A549 (cell line): Measurements from ENCODE around the gene NGFR. TPM values are rescaled to one million over a fixed set of nuclear protein-coding genes. Genes with fewer than 3 reads are reported as not detected.

Source experiments
- ATAC-seq, 2 experiments: fragments of 200-7000 bp in 1 of 2; fragments of >200 bp in 1 of 2; cut with Nextera tagmentation in 1 of 2; cut with Tn5 transposase in 1 of 2; 3 replicates each; pipeline versions ENCODE4 v1.8.0 to v1.9.1; 2018 to 2020; ENCODE audit warnings: mild to moderate bottlenecking in 1 of 2, moderate library complexity in 1 of 2
- CTCF ChIA-PET: fragments of 300-600 bp; sonication (Branson Sonifier 250); formaldehyde crosslinking; extraction: SDS; loops from one replicate; lab custom pipeline; 2021; ENCODE audit warnings: antibody characterized with exemption, inconsistent platforms; lab: Yijun Ruan, JAX
- POLR2A ChIA-PET: fragments of 350-600 bp; formaldehyde crosslinking; extraction: SDS; loops from one replicate; lab custom pipeline; 2021; ENCODE audit warnings: antibody characterized with exemption, inconsistent platforms; lab: Yijun Ruan, JAX
- DNase-seq, 2 experiments: peaks; one replicate each; pipeline versions ENCODE4 v3.0.0 to v3.0.0-alpha.2; 2011 to 2016; ENCODE audit warnings: low read depth in 1 of 2, low spot score in 1 of 2
- FAIRE-seq: peaks from 2 replicates; lab custom pipeline; 2011; peaks lifted over from hg19 to GRCh38; lab: Jason Lieb, UNC
- H3K27ac ChIP-seq, 2 experiments: fragments of >200 bp; sonication (Bioruptor Twin); formaldehyde crosslinking; 3 replicates each; pipeline ENCODE4 v1.5.1; 2016 to 2017
- H3K4me1 ChIP-seq: fragments of >200 bp; sonication (Bioruptor Twin); formaldehyde crosslinking; 3 replicates; pipeline ENCODE4 v1.6.1; 2016
- H3K4me2 ChIP-seq: fragments of >200 bp; sonication (Bioruptor Twin); formaldehyde crosslinking; 3 replicates; pipeline ENCODE4 v1.6.1; 2016
- H3K4me3 ChIP-seq: fragments of >200 bp; sonication (Bioruptor Twin); formaldehyde crosslinking; 3 replicates; pipeline ENCODE4 v1.5.1; 2016
- H3K9me3 ChIP-seq: fragments of >200 bp; sonication (Bioruptor Twin); formaldehyde crosslinking; 3 replicates; pipeline ENCODE4 v1.6.1; 2016
- BHLHE40 ChIP-seq: IDR thresholded peaks from 2 replicates; pipeline ENCODE4 v1.6.1; 2012; ENCODE audit warnings: low read depth, low read length, inconsistent platforms
- CBX2 ChIP-seq: fragments of 200-600 bp; sonication (generic); IDR thresholded peaks from 2 replicates; pipeline ENCODE4 v1.6.1; 2016; ENCODE audit warnings: low read depth, mild to moderate bottlenecking, borderline replicate concordance
- EHF ChIP-seq: fragments of 250-450 bp; sonication (Bioruptor Pico); IDR thresholded peaks from 2 replicates; pipeline ENCODE4 v1.5.0; 2020; ENCODE audit warnings: mild to moderate bottlenecking
- EHMT2 ChIP-seq: fragments of 200-600 bp; sonication (generic); IDR thresholded peaks from 2 replicates; pipeline ENCODE4 v1.6.1; 2016; ENCODE audit warnings: antibody characterized with exemption, low read depth, mild to moderate bottlenecking, moderate library complexity
- ELK1 ChIP-seq: fragments of 150-350 bp; IDR thresholded peaks from 2 replicates; pipeline ENCODE4 v1.6.1; 2014; ENCODE audit warnings: low read depth, mild to moderate bottlenecking, low read length
- FOXS1 ChIP-seq: fragments of 250-450 bp; sonication (Bioruptor Pico); IDR thresholded peaks from 2 replicates; pipeline ENCODE4 v1.5.0; 2020; ENCODE audit warnings: mild to moderate bottlenecking, moderate library complexity
- HEYL ChIP-seq: fragments of 250-450 bp; sonication (Bioruptor Pico); IDR thresholded peaks from 2 replicates; pipeline ENCODE4 v1.8.0; 2021; ENCODE audit warnings: mild to moderate bottlenecking, moderate library complexity
- MAZ ChIP-seq: fragments of 150-350 bp; IDR thresholded peaks from 2 replicates; pipeline ENCODE4 v1.6.1; 2014; ENCODE audit warnings: antibody characterized with exemption, low read depth, low read length, borderline replicate concordance
- MYC ChIP-seq: IDR thresholded peaks from 2 replicates; pipeline ENCODE4 v1.6.1; 2012; ENCODE audit warnings: mild to moderate bottlenecking, inconsistent platforms, low read length, improper control_type of control experiment, borderline replicate concordance
- NFE2L2 ChIP-seq: fragments of 150-350 bp; conservative IDR thresholded peaks from 2 replicates; pipeline ENCODE4 v1.6.1; 2014; ENCODE audit warnings: low read length
- PBX3 ChIP-seq: IDR thresholded peaks from 2 replicates; pipeline ENCODE4 v1.6.1; 2012
- POLR2A ChIP-seq: IDR thresholded peaks from 2 replicates; pipeline ENCODE4 v1.6.1; 2012; ENCODE audit warnings: mild to moderate bottlenecking, low read length
- RNF2 ChIP-seq: fragments of 200-600 bp; sonication (generic); IDR thresholded peaks from 2 replicates; pipeline ENCODE4 v1.6.1; 2016; ENCODE audit warnings: low read depth, mild to moderate bottlenecking, antibody characterized with exemption, moderate library complexity, borderline replicate concordance
- SMC3 ChIP-seq: fragments of >200 bp; sonication (Bioruptor Twin); formaldehyde crosslinking; IDR thresholded peaks from 3 replicates; pipeline ENCODE4 v1.6.1; 2018; ENCODE audit warnings: inconsistent platforms
- TP53 ChIP-seq: fragments of 250-450 bp; sonication (Bioruptor Pico); IDR thresholded peaks from 2 replicates; pipeline ENCODE4 v1.5.0; 2021; ENCODE audit warnings: mild to moderate bottlenecking, moderate library complexity
- WGBS: methylation state at CpG from one replicate; pipeline ENCODE4 v1.1.6; 2017; ENCODE audit errors: missing lambda C conversion rate; 5-methylcytosine and 5-hydroxymethylcytosine counted together
- polyA plus RNA-seq, 4 experiments: library from polyadenylated mRNA; depleted of rRNA in 3 of 4; stranded (reverse); fragments of >200 nt; fragmentation: RNase III in 1 of 4; extraction: RNeasy Plus Mini Kit Qiagen cat#74134 plus additional on column Dnase treatment in 1 of 4; gene quantifications; 2 replicates in 3 of 4; 3 replicates in 1 of 4; pipeline ENCODE4 v1.2.3, GENCODE V29; 2011 to 2017
- TF ChIP-seq, protein P1 (sequence below): fragments of 250-450 bp; sonication (Bioruptor Pico); IDR thresholded peaks from 2 replicates; pipeline ENCODE4 v1.5.0; 2021; ENCODE audit warnings: mild to moderate bottlenecking, moderate library complexity, borderline replicate concordance

Gene NGFR
- polyA plus RNA-seq, 2 of the 4 experiments (the other 2 are of a cell fraction): 0.13 to 0.18 TPM

DNA sequence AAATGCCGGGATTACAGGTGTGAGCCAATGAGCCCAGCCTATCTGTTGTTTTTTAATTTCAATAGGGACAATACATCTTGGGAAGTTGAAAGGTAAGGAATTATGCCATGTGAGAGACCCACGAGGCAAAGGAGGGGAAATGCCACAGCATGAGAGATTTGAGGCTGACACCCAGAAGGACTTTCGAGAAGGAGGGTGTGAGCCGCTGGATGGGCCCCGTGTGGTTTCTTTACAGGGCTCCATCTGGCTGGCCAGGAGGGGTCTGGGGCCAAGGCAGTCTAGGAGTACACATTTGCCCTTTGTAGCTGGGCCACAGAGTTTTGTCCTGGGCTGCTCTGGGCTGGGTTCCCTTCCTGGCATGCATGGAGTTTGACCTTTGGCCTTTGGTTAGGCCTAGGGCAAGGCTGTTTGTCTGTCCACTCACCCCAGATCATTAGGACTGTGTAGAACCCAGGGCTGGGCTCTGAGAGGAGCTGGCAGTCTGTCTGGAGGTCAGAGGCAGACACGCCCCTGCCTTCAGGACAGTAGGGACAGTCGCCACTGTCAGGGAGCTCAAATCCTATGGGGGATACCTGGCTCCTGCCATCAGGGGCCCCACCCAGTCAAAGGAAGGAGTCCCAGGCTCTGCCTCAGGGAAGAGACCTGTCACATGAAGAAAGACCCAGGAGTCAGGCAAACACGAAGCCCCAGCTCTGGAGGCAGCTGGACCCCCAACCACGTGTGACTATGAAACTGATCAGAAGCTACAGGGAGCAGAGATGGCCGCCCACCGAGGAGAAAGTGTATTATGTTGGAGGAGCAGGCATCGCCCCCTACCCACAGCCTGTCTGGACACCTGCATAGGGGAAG lies 56.4 kb downstream of the NGFR start:
- Histone ChIP-seq H3K9me3 (no peaks in the 10 kb centered on the region), H3K27ac (no peak overlapping the region), H3K4me1 (0 out of 3 replicates have a peak, but pooled peaks cover 3% of the 10 kb centered on the region), H3K4me3 (no peak overlapping the region), H3K4me2 (no peak overlapping the region)
- ATAC-seq (no peak), FAIRE-seq (no peak), DNase-seq (no peak)
- POLR2A ChIA-PET: no interaction called here
- TF ChIP-seq PBX3 (no peak), MAZ (no peak)
- 87% methylated on average over 12 of the region's 12 CpGs for WGBS
- CTCF ChIA-PET: interaction anchor here (0.6 to 40.8 kb wide), 11 partner anchors 19 to 536 kb away, joined by 3 to 2008 read pairs (median 6); partner anchors contain the start of genes NXPH3 and SLC35B1

DNA sequence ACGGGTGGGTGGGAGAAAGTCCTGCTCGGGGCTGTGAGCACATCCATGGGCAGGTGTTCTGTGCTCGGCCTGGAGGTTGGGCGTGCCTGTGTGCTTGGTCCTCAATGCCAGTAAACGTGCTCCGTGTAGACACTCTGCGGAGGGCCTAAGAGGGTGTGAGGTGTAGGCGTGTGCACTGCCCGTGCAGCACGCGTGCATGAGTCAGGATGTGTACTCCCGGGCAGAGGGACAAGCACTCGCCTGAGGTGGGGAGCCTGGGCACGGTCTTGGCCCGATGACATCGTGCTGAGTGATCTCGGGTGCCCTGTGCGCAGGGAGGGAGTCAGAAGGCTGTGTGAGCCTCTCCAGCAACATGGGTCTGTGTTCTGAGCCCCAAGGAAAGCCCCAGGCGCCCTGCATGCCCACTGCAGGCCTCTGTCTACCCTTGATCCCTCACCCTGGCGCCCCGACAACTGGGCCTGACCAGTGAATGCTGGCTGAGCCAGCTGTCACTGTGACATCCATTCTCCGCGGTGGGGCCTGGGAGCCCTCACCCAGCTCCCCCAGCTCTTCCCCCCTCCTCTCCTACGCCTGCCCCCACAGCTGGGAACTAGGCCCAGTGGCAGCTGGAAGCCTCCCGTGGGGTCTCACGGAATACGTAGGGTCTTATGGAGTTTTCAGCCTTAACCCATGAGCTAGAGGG lies 57.1 kb downstream of the NGFR start:
- H3K4me3 ChIP-seq: no peak overlapping the region
- no peaks in the 10 kb centered on the region for H3K9me3 ChIP-seq
- H3K4me1 ChIP-seq: 0 out of 3 replicates have a peak, but pooled peaks cover 3% of the 10 kb centered on the region
- DNase-seq (no peak), FAIRE-seq (no peak), ATAC-seq (no peak)
- H3K27ac ChIP-seq: no peak overlapping the region
- no peak overlapping the region for H3K4me2 ChIP-seq
- TF ChIP-seq, protein P1, sequence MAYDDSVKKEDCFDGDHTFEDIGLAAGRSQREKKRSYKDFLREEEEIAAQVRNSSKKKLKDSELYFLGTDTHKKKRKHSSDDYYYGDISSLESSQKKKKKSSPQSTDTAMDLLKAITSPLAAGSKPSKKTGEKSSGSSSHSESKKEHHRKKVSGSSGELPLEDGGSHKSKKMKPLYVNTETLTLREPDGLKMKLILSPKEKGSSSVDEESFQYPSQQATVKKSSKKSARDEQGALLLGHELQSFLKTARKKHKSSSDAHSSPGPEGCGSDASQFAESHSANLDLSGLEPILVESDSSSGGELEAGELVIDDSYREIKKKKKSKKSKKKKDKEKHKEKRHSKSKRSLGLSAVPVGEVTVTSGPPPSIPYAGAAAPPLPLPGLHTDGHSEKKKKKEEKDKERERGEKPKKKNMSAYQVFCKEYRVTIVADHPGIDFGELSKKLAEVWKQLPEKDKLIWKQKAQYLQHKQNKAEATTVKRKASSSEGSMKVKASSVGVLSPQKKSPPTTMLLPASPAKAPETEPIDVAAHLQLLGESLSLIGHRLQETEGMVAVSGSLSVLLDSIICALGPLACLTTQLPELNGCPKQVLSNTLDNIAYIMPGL: no peak
- 75% methylated on average over 25 of the region's 27 CpGs for WGBS
- CTCF ChIA-PET: interaction anchor here (0.7 to 40.8 kb wide), 13 partner anchors 18 to 240 kb away, joined by 3 to 2008 read pairs (median 6); partner anchors contain the start of genes NXPH3, PHB1 and SLC35B1
- POLR2A ChIA-PET: no interaction called here

DNA sequence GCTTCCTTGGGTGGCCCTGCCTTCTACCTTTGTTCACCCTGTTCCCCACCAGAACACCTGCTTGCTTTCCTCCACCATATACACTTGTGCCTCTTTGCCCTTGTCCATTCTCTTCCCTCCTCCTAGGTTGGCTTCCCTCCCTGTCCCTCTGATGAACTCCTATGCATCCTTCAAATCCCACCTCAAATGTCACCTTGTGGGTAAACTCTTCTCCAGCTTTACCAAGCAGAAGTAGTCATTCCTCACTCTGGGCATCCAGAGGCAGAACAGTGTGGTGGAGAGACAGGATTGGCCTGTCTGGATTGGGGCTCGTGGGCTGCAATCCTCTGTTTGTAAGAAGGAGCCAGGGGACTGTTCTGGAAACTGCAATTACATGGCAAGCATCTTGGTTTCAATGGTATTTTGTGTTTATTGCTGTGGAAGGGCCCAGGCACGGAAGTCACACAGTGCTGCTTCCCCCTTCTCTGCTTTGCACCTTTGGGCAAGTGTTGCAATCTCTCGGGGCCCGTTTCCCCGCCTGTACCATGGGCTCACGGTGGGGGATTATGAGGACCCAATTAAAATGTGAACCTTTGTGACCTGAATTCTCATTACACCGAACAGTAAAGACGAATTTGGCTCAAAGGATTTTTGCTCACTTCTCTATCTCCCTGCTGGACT lies 58.7 kb downstream of the NGFR start:
- 0 out of 3 replicates have a peak, but pooled peaks cover 3% of the 10 kb centered on the region for H3K4me1 ChIP-seq
- ATAC-seq (no peak), FAIRE-seq (no peak), DNase-seq (no peak)
- H3K27ac ChIP-seq: no peak overlapping the region
- no peak overlapping the region for H3K4me2 ChIP-seq
- no peaks in the 10 kb centered on the region for H3K9me3 ChIP-seq
- ChIA-PET POLR2A (no interaction called here), CTCF (interaction anchor here (0.9 to 40.8 kb wide), 10 partner anchors 14 to 238 kb away, joined by 3 to 2008 read pairs (median 80); partner anchors contain the start of genes NXPH3 and SLC35B1)
- TF ChIP-seq BHLHE40 (no peak), EHF (no peak), MYC (no peak), FOXS1 (CRISPR knock-in tag) (no peak), EHMT2 (no peak), NFE2L2 (no peak), ELK1 (no peak), POLR2A (no peak), SMC3 (no peak), TP53 (CRISPR knock-in tag) (no peak), PBX3 (no peak), MAZ (no peak), CBX2 (no peak), HEYL (CRISPR knock-in tag) (no peak), RNF2 (no peak)
- no peak overlapping the region for H3K4me3 ChIP-seq
- WGBS: 77% methylated on average over 8 of the region's 8 CpGs
